ENCODE measurements around the gene FSTL3.

DNA sequence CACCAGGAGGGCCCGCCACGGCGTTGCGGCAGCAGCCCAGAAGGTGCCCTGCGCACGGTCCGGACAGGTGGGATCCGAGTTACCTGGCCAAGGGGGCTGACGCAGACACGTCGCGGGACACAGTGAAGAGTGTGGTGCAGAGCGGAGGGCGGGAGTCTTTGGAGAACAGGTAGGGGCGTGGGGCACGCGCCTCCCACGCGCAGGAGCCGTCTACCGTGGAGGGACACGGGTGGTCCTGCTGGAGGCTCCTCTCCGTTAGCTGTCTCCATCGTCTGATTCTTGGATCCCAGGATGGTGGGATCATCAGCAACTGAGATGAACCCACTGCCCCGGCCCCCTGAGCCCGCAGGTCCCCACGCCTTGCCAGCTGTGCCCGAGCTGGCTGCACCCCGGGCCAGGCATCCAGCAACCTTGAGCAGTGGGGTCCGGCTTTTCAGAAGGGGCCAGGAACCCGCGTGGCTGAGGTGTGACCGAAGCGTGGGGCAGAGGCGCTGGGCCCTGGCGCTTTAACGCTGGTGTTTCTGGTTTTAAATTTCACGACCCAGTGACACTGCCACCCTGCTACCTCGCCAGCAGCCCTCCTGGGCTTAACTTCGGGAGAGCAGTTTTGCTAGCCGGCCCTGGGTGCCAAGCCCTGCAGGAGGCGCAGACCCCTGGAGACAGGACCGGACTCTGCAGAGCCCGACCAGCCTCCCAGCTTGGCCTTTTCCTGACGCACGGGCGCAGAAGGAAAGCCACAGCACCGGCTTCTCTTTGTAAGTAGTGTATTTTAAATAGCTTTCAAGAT lies 29.2 kb upstream of the FSTL3 start:
- no peak for TF ChIP-seq CTCF (IDR thresholded peaks at IDR 0.05; ENCODE audit: low read depth, low read length, missing input control)
- no peak for TF ChIP-seq YY1 (IDR thresholded peaks at IDR 0.05)
- TF ChIP-seq EGR1 (IDR thresholded peaks at IDR 0.05; ENCODE audit: low read depth in 2 of 2): no peak
- no peak for TF ChIP-seq TAF1 (conservative IDR thresholded peaks at IDR 0.05)
- TF ChIP-seq, protein P1, sequence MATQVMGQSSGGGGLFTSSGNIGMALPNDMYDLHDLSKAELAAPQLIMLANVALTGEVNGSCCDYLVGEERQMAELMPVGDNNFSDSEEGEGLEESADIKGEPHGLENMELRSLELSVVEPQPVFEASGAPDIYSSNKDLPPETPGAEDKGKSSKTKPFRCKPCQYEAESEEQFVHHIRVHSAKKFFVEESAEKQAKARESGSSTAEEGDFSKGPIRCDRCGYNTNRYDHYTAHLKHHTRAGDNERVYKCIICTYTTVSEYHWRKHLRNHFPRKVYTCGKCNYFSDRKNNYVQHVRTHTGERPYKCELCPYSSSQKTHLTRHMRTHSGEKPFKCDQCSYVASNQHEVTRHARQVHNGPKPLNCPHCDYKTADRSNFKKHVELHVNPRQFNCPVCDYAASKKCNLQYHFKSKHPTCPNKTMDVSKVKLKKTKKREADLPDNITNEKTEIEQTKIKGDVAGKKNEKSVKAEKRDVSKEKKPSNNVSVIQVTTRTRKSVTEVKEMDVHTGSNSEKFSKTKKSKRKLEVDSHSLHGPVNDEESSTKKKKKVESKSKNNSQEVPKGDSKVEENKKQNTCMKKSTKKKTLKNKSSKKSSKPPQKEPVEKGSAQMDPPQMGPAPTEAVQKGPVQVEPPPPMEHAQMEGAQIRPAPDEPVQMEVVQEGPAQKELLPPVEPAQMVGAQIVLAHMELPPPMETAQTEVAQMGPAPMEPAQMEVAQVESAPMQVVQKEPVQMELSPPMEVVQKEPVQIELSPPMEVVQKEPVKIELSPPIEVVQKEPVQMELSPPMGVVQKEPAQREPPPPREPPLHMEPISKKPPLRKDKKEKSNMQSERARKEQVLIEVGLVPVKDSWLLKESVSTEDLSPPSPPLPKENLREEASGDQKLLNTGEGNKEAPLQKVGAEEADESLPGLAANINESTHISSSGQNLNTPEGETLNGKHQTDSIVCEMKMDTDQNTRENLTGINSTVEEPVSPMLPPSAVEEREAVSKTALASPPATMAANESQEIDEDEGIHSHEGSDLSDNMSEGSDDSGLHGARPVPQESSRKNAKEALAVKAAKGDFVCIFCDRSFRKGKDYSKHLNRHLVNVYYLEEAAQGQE (IDR thresholded peaks at IDR 0.05): no peak
- no peak for TF ChIP-seq JUND (IDR thresholded peaks at IDR 0.05)
- TF ChIP-seq MAX (IDR thresholded peaks at IDR 0.05): no peak
- no peak for TF ChIP-seq ZBTB33 (IDR thresholded peaks at IDR 0.05)
- TF ChIP-seq, protein P2, sequence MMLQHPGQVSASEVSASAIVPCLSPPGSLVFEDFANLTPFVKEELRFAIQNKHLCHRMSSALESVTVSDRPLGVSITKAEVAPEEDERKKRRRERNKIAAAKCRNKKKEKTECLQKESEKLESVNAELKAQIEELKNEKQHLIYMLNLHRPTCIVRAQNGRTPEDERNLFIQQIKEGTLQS (IDR thresholded peaks at IDR 0.05): no peak
- TF ChIP-seq GABPA (IDR thresholded peaks at IDR 0.05 in 1 of 2, conservative IDR thresholded peaks at IDR 0.05 in 1 of 2): no peak
- TF ChIP-seq RAD21 (IDR thresholded peaks at IDR 0.05): no peak
